Neuronal stem cell (in vitro differentiated cells): Measurements from ENCODE around the gene GABRR2.

ENCODE experiments used
- DNase-seq: peaks from one replicate; pipeline ENCODE4 v3.0.0-alpha.2; 2013; ENCODE audit warnings: low spot score
- H2AFZ ChIP-seq: one replicate; pipeline ENCODE4 v1.6.1; 2013; ENCODE audit warnings: mild to moderate bottlenecking, low read length, inconsistent platforms
- H2AK5ac ChIP-seq: 2 replicates; pipeline ENCODE4 v1.6.1; 2013; ENCODE audit warnings: low read depth, mild to moderate bottlenecking, inconsistent platforms, low read length, moderate library complexity, mixed read lengths
- H2BK120ac ChIP-seq: 2 replicates; pipeline ENCODE4 v1.6.1; 2013; ENCODE audit warnings: low read depth, mild to moderate bottlenecking, inconsistent platforms, low read length, moderate library complexity, mixed read lengths
- H2BK12ac ChIP-seq: one replicate; pipeline ENCODE4 v1.6.1; 2013; ENCODE audit warnings: low read length, inconsistent platforms
- H2BK15ac ChIP-seq: 2 replicates; pipeline ENCODE4 v1.6.1; 2013; ENCODE audit warnings: mild to moderate bottlenecking, low read length, inconsistent platforms, mixed read lengths
- H2BK5ac ChIP-seq: one replicate; pipeline ENCODE4 v1.6.1; 2013; ENCODE audit warnings: inconsistent platforms, mild to moderate bottlenecking, low read length, moderate library complexity
- H3K14ac ChIP-seq: one replicate; pipeline ENCODE4 v1.6.1; 2013; ENCODE audit warnings: low read length, inconsistent platforms
- H3K18ac ChIP-seq: 2 replicates; pipeline ENCODE4 v1.6.1; 2013; ENCODE audit warnings: low read length, inconsistent platforms
- H3K23ac ChIP-seq: 2 replicates; pipeline ENCODE4 v1.6.1; 2013; ENCODE audit warnings: low read depth, mild to moderate bottlenecking, mixed read lengths, low read length, inconsistent platforms; ENCODE audit not compliant: poor library complexity
- H3K27ac ChIP-seq: replicated peaks from 3 replicates; pipeline ENCODE4 v1.5.1; 2013; ENCODE audit warnings: low read length, inconsistent platforms
- H3K27me3 ChIP-seq, 3 experiments: 2 replicates each; pipeline ENCODE4 v1.6.1; 2013; ENCODE audit warnings: low read length in 3 of 3, mild to moderate bottlenecking in 2 of 3, inconsistent platforms in 1 of 3, low read depth in 1 of 3, mixed read lengths in 1 of 3, moderate library complexity in 1 of 3; ENCODE audit not compliant: control insufficient read depth in 3 of 3, insufficient read depth in 3 of 3
- H3K36me3 ChIP-seq, 2 donors: replicated peaks in 1 of 2; 2 replicates each; pipeline ENCODE4 v1.6.1; 2013; ENCODE audit warnings: low read length in 2 of 2; ENCODE audit not compliant: control insufficient read depth in 2 of 2, insufficient read depth in 2 of 2
- H3K4ac ChIP-seq: 2 replicates; pipeline ENCODE4 v1.6.1; 2013; ENCODE audit warnings: inconsistent platforms, mild to moderate bottlenecking, low read length, moderate library complexity
- H3K4me1 ChIP-seq, 2 donors: 1 replicate in 1 of 2; 2 replicates in 1 of 2; pipeline ENCODE4 v1.6.1; 2013; ENCODE audit warnings: low read length in 2 of 2, low read depth in 1 of 2; ENCODE audit not compliant: control insufficient read depth in 2 of 2, insufficient read depth in 1 of 2
- H3K4me2 ChIP-seq: one replicate; pipeline ENCODE4 v1.6.1; 2013; ENCODE audit warnings: mild to moderate bottlenecking, low read length, inconsistent platforms; ENCODE audit not compliant: insufficient read depth, poor library complexity, severe bottlenecking
- H3K4me3 ChIP-seq, 2 donors: 2 replicates each; pipeline ENCODE4 v1.5.1; 2013; ENCODE audit warnings: low read length in 2 of 2, mild to moderate bottlenecking in 2 of 2, inconsistent platforms in 1 of 2, moderate library complexity in 1 of 2
- H3K79me1 ChIP-seq: one replicate; pipeline ENCODE4 v1.6.1; 2013; ENCODE audit warnings: low read depth, mild to moderate bottlenecking, inconsistent platforms, low read length, moderate library complexity
- H3K9ac ChIP-seq: one replicate; pipeline ENCODE4 v1.6.1; 2013; ENCODE audit warnings: mild to moderate bottlenecking, low read depth, low read length, inconsistent platforms; ENCODE audit not compliant: poor library complexity
- H3K9me3 ChIP-seq, 2 donors: replicated peaks in 1 of 2; 2 replicates each; pipeline versions ENCODE3 to v1.6.1; 2013; ENCODE audit warnings: low read length in 2 of 2, mild to moderate bottlenecking in 2 of 2, inconsistent platforms in 1 of 2, low read depth in 1 of 2, mixed read lengths in 1 of 2, moderate library complexity in 1 of 2; ENCODE audit not compliant: control insufficient read depth in 2 of 2, insufficient read depth in 1 of 2
- H4K8ac ChIP-seq: one replicate; pipeline ENCODE4 v1.6.1; 2013; ENCODE audit warnings: low read depth, mild to moderate bottlenecking, inconsistent platforms, low read length, moderate library complexity
- H4K91ac ChIP-seq: one replicate; pipeline ENCODE4 v1.6.1; 2013; ENCODE audit warnings: low read length, low read depth, mild to moderate bottlenecking, inconsistent platforms; ENCODE audit not compliant: poor library complexity
- WGBS, 2 donors: extraction: QIAGEN DNeasy Blood & Tissue Kit; methylation state at CpG; one replicate each; pipeline ENCODE4 v1.1.7; 2013; ENCODE audit warnings: missing lambda C conversion rate in 2 of 2, mixed read lengths in 1 of 2; ENCODE audit not compliant: insufficient read length in 2 of 2, insufficient replicate concordance in 1 of 2; ENCODE audit errors: extremely low coverage in 2 of 2; 5-methylcytosine and 5-hydroxymethylcytosine counted together

Gene GABRR2

GRCh38 chr6:89257346-89257745, 57.8 kb downstream of the GABRR2 start:
- Histone ChIP-seq H3K9me3 (no peaks in the 10 kb centered on the region), H2BK5ac (no peak overlapping the region), H2BK12ac (no peak overlapping the region), H3K4me2 (no peak overlapping the region), H4K91ac (no peak overlapping the region), H3K14ac (no peak overlapping the region), H2BK15ac (no peak overlapping the region), H4K8ac (no peak overlapping the region), H3K27me3 (peaks cover 0 to 4% (median 0%) of the 10 kb centered on the region in 3 experiments), H3K79me1 (no peaks in the 10 kb centered on the region), H2AFZ (no peak overlapping the region), H3K18ac (no peak overlapping the region), H3K27ac (no peak overlapping the region), H3K4me3 (no peak overlapping the region), H3K36me3 (no peaks in the 10 kb centered on the region), H2BK120ac (no peak overlapping the region), H3K9ac (no peak overlapping the region), H3K4me1 (no peaks in the 10 kb centered on the region), H2AK5ac (no peak overlapping the region), H3K4ac (no peak overlapping the region), H3K23ac (no peak overlapping the region)
- DNase-seq: no peak
- WGBS, 2 donors: no CpG with 5 or more reads among the region's 6 CpGs

- Histone ChIP-seq H4K8ac (no peak overlapping the region), H3K27ac (no peak overlapping the region), H2BK5ac (no peak overlapping the region), H3K4me3 (no peak overlapping the region), H3K14ac (no peak overlapping the region), H2BK120ac (no peak overlapping the region), H3K9ac (no peak overlapping the region), H3K4me1 (peaks cover 0 to 4% of the 10 kb centered on the region in 2 donors), H2AK5ac (no peak overlapping the region), H3K27me3 (peaks cover 0 to 4% (median 0%) of the 10 kb centered on the region in 3 experiments), H3K36me3 (no peaks in the 10 kb centered on the region), H3K4ac (no peak overlapping the region), H3K18ac (no peak overlapping the region), H3K4me2 (no peak overlapping the region), H3K9me3 (no peaks in the 10 kb centered on the region), H2BK15ac (no peak overlapping the region), H3K79me1 (no peaks in the 10 kb centered on the region), H2BK12ac (no peak overlapping the region), H3K23ac (no peak overlapping the region), H2AFZ (no peak overlapping the region), H4K91ac (no peak overlapping the region)
- no CpG with 5 or more reads among the region's 4 CpGs for WGBS, 2 donors
- no peak for DNase-seq
Observed at GRCh38 chr6:89255417-89255816, 59.7 kb downstream of the GABRR2 start.

- no peak overlapping the region for H2BK15ac ChIP-seq
- no peak overlapping the region for H4K8ac ChIP-seq
- H3K27ac ChIP-seq: no peak overlapping the region
- H3K79me1 ChIP-seq: no peaks in the 10 kb centered on the region
- H3K9ac ChIP-seq: no peak overlapping the region
- H2BK120ac ChIP-seq: no peak overlapping the region
- H3K4ac ChIP-seq: no peak overlapping the region
- no peaks in the 10 kb centered on the region for H3K9me3 ChIP-seq
- no peak overlapping the region for H2BK12ac ChIP-seq
- no peak overlapping the region for H3K14ac ChIP-seq
- no peak for DNase-seq
- no peak overlapping the region for H3K23ac ChIP-seq
- H3K4me1 ChIP-seq: peaks cover 0 to 4% of the 10 kb centered on the region in 2 donors
- H3K4me3 ChIP-seq: no peak overlapping the region
- peaks cover 0 to 4% (median 0%) of the 10 kb centered on the region in 3 experiments for H3K27me3 ChIP-seq
- no peak overlapping the region for H3K4me2 ChIP-seq
- no peak overlapping the region for H4K91ac ChIP-seq
- no peaks in the 10 kb centered on the region for H3K36me3 ChIP-seq
- no peak overlapping the region for H3K18ac ChIP-seq
- H2BK5ac ChIP-seq: no peak overlapping the region
- H2AFZ ChIP-seq: no peak overlapping the region
- no peak overlapping the region for H2AK5ac ChIP-seq
Observed at GRCh38 chr6:89254569-89254968, 60.5 kb downstream of the GABRR2 start.

GRCh38 chr6:89252907-89253306, 62.2 kb downstream of the GABRR2 start:
- H3K27ac ChIP-seq: no peak overlapping the region
- WGBS, 2 donors: no CpG with 5 or more reads among the region's 2 CpGs
- peaks cover 0 to 4% of the 10 kb centered on the region in 2 donors for H3K4me1 ChIP-seq
- H3K23ac ChIP-seq: no peak overlapping the region
- no peak overlapping the region for H3K18ac ChIP-seq
- no peak overlapping the region for H2BK5ac ChIP-seq
- H3K27me3 ChIP-seq: peaks cover 0 to 4% (median 0%) of the 10 kb centered on the region in 3 experiments
- no peaks in the 10 kb centered on the region for H3K79me1 ChIP-seq
- no peak overlapping the region for H3K9ac ChIP-seq
- H3K14ac ChIP-seq: no peak overlapping the region
- no peak overlapping the region for H3K4me3 ChIP-seq
- H4K8ac ChIP-seq: no peak overlapping the region
- H3K4ac ChIP-seq: no peak overlapping the region
- H4K91ac ChIP-seq: no peak overlapping the region
- H2BK12ac ChIP-seq: no peak overlapping the region
- H3K36me3 ChIP-seq: no peaks in the 10 kb centered on the region
- H2AFZ ChIP-seq: no peak overlapping the region
- H3K4me2 ChIP-seq: no peak overlapping the region
- H2BK120ac ChIP-seq: no peak overlapping the region
- no peak overlapping the region for H2AK5ac ChIP-seq
- H2BK15ac ChIP-seq: no peak overlapping the region
- no peak for DNase-seq
- no peaks in the 10 kb centered on the region for H3K9me3 ChIP-seq
